Esophagus squamous epithelium (tissue), 4 donors: ENCODE data around the gene ADGRB3.

ENCODE experiments used
- POLR2A ChIP-seq, 4 donors: fragments of 450-650 bp; IDR thresholded peaks; one replicate each; pipeline ENCODE4 v1.6.1; 2017; ENCODE audit warnings: antibody characterized with exemption in 4 of 4, mild to moderate bottlenecking in 4 of 4, moderate library complexity in 3 of 4
- TF ChIP-seq, protein P1 (sequence below), 6 experiments: fragments of 450-650 bp in 4 of 6; fragments of 200-600 bp in 2 of 6; sonication (generic) in 2 of 6; IDR thresholded peaks; one replicate each; pipeline ENCODE4 v1.5.1; 2016 to 2019; ENCODE audit warnings: antibody characterized with exemption in 6 of 6, mild to moderate bottlenecking in 4 of 6, moderate library complexity in 4 of 6

DNA sequence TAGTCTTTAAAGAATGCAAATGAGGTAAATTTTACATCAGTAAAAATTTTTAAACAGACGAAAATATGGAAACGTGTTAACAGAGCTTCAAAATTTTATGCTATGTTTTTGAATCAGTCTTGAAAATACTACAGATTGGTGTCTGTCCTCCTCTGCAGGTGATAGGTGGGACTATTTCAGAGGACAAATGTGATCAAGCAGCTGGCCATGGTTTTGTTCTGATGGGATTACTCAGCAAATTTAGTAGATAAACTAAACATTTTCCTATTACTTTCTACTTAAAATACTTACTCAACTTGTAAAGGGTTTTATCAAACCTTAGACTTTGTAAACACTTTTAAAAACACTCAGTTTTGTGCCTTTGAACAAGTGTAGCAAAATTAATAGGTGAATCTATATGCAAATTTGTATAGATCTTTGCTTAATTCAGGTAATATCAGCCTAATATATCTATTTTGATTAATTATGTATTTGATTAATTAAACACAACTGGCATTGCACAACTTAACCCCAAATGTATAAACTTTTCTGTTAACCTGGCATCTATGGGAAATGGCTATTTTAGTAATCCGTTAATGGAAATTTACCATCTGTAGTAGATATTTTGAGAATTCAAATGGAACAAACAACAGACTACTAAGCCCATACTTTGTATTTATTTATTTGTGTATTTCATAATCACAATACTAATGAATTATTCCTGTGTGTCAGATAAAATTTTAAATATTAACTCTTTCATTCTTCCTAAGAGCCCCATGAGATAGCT, 22.5 kb downstream of the ADGRB3 start:
- TF ChIP-seq, protein P1, sequence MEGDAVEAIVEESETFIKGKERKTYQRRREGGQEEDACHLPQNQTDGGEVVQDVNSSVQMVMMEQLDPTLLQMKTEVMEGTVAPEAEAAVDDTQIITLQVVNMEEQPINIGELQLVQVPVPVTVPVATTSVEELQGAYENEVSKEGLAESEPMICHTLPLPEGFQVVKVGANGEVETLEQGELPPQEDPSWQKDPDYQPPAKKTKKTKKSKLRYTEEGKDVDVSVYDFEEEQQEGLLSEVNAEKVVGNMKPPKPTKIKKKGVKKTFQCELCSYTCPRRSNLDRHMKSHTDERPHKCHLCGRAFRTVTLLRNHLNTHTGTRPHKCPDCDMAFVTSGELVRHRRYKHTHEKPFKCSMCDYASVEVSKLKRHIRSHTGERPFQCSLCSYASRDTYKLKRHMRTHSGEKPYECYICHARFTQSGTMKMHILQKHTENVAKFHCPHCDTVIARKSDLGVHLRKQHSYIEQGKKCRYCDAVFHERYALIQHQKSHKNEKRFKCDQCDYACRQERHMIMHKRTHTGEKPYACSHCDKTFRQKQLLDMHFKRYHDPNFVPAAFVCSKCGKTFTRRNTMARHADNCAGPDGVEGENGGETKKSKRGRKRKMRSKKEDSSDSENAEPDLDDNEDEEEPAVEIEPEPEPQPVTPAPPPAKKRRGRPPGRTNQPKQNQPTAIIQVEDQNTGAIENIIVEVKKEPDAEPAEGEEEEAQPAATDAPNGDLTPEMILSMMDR (IDR thresholded peaks at IDR 0.05): no peak
- no peak for TF ChIP-seq POLR2A (IDR thresholded peaks at IDR 0.05)
